GM11168 (cell line): ENCODE data around the gene KCP.

Source experiments
- in situ Hi-C: fragments of 300-500 bp; cut with MboI; formaldehyde crosslinking; loops from one replicate; pipeline ENCODE4 v1.12.0; 2022; ENCODE audit warnings: low sequenced_read_pairs; ENCODE audit not compliant: unreplicated experiment

Gene KCP

GRCh38 chr7:128831994-128832879 is 78.3 kb downstream of the KCP start:
- in situ Hi-C loops = no loop called here

- in situ Hi-C loops = no loop called here
These were observed 79.1 kb downstream of the KCP start for GRCh38 chr7:128831178-128831993.

GRCh38 chr7:128830231-128831177 is 80.0 kb downstream of the KCP start, which contains the start of gene FLNC:
FLNC (plus strand) TSS chr7:128830406; CDS start chr7:128830638, 232 bp downstream.
- in situ Hi-C loops = no loop called here

GRCh38 chr7:128829391-128830166 is 80.9 kb downstream of the KCP start:
- in situ Hi-C loops = no loop called here

DNA sequence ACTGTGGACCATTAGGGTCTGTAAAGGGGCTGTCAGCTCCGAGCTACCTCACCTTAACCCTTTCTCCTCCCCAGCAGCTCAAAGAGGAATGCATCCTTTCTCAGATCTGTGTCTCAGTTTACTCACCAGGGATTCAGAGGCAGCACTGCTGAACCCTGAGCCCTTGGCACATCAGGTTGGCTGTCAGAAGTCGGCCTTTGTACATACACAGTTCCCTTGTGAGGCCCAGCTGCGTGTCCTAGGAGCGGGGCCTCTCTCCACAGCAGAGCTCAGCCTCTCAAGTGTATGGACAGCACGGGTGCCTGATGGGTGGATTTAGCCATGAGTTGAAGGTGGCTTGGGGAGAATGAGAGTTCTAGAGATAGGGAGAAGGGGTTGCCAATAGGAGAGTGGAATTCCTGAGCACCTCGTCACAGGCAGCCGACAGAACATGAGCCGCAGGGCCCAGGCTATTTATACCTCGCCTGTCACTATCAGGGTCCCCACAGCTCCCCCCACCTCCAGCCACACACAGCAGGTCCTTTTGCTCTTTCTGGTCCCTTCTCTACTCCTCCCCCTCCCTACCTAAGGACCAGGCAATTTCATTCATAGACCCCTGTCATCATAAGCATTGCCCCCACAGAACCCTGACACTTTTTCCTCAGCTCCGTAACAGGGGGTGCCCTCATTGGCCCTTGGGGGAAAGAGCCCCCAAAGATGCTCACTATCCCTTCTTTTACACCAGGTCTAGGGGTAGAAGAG is 82.4 kb downstream of the KCP start:
- in situ Hi-C loops = no loop called here

GRCh38 chr7:128827248-128827958 is 83.1 kb downstream of the KCP start:
- in situ Hi-C loops = no loop called here

- in situ Hi-C loops = no loop called here
These were observed 83.6 kb downstream of the KCP start for GRCh38 chr7:128826916-128827247.
